GM19452 (cell line): Measurements from ENCODE around the gene ZBTB32.

Experiments used
- ATAC-seq: cut with Tn5 transposase; IDR thresholded peaks from one replicate; pipeline ENCODE4 v1.9.1; 2021; ENCODE audit not compliant: unreplicated experiment

The ZBTB32 gene

DNA sequence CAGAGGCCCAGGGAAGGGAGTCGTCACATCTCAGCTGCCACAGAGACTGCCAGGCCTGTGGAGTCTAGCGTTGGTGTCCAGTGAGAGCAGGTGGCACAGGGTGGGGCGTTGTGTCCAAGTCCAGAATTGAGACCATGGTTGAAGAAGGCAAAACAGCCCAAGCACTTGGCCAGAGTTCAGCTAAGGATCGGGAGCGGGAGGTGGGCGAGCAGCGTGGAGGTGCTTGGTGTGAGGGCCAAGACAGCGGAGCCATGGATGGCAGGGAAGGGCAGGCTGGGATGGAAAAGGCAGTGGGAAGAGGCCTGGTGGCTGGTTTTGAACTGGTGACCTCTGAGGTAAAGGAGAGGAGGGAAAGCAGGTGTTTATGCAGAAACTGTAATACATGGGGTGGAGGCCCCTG is 29.9 kb downstream of the ZBTB32 start:
- ATAC-seq: no peak

DNA sequence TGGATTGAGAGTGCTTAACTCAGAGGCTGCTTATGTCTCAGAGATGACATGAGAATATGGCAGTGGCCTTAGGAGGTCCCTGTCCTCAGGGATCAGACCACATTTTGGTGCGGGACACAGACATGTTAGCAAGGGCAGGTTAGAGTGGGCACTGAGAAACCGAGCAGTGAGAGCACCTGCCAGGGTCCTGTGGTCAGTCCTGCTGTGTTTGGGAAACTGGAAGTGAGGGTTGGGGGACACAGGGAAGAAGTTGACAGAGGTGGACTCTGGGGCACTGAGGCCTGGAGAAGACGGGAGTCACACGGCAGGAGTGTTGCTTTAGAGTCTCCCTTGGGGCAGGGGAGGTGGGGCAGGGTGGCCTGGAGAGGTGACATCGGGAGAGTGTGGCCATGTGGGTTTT is 30.5 kb downstream of the ZBTB32 start:
- ATAC-seq: no peak

DNA sequence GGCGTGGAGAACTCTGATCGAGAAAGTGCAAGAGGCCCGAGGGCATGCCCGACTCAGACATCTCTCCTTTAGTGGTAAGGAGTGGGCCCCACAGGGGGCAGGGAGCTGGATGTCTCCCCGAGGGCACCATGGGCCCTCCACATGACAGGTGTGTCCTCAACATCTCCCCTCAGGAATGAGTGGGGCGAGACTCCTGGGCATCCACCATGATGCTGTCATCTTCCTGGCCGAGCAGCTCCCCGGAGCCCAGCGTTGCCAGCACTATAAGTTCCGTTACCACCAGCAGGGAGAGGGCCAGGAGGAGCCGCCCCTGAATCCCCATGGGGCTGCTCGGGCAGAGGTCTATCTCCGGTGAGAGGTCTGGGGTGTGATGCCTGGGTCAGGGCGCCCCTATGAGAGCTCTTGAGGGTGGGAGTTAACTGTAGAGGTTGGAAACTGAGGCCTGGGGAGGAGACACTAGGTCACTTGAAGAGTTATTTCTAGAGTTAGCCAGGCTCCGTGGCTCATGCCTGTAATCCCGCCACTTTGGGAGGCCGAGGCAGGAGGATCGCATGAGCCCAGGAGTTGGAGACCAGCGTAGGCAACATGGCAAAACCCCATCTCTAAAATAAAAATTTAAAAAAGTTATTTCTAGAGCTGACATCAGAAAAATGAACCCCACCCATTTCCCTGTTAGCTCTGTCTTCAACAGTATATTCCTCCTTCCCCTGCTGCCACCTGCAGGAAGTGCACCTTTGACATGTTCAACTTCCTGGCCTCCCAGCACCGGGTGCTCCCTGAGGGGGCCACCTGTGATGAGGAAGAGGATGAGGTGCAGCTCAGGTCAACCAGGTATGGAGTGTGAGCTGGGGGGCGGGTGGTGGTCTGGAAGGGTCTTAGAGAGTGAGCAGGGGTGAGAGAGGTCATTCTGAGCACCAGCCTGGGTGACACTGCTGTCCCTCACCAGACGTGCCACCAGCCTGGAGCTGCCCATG is 32.8 kb downstream of the ZBTB32 start:
- no peak for ATAC-seq

DNA sequence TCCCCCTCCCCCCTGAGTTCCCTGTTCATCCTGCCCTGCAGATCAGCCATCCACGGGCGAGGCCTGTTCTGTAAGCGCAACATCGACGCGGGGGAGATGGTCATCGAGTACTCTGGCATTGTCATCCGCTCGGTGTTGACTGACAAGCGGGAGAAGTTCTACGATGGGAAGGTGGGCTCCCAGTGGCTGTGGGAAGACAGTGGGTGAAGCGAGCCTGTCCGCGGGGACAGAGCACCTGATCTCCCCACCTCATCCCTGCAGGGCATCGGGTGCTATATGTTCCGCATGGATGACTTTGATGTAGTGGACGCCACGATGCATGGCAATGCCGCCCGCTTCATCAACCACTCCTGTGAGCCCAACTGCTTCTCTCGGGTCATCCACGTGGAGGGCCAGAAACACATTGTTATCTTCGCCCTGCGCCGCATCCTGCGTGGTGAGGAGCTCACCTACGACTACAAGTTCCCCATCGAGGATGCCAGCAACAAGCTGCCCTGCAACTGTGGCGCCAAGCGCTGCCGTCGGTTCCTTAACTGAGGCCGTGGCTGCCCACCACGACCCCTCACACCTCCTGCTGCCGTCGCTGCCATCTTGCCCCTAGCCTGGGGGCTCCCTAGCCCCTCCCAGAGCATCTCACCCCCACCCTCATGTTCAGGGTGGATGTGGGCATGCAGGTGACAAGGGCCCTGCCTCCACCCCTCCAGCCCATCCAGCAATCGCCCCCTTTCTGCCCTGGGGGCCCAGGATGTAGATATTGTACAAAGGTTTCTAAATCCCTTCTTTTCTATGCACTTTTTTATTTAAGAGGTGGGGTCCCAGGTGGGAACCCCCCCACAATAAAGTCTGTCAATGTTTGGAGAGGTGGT is 33.9 kb downstream of the ZBTB32 start:
- no peak for ATAC-seq

DNA sequence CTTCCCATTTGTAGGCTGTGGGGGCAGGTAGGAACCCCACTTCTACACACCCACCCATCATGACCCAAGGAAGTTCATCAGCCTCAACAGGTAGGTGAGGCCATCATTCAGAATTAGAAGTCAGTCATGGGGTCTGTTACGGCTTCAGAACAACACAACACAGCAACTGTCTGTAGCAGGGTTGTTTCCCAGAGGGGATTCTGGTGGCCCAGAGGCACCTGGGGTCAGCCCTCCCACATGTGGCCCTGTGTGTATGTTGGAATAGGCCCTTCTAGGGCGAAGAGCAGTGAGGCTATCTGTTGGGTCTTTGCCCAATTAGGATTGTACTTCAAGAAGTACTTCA is 34.5 kb downstream of the ZBTB32 start:
- ATAC-seq: no peak

DNA sequence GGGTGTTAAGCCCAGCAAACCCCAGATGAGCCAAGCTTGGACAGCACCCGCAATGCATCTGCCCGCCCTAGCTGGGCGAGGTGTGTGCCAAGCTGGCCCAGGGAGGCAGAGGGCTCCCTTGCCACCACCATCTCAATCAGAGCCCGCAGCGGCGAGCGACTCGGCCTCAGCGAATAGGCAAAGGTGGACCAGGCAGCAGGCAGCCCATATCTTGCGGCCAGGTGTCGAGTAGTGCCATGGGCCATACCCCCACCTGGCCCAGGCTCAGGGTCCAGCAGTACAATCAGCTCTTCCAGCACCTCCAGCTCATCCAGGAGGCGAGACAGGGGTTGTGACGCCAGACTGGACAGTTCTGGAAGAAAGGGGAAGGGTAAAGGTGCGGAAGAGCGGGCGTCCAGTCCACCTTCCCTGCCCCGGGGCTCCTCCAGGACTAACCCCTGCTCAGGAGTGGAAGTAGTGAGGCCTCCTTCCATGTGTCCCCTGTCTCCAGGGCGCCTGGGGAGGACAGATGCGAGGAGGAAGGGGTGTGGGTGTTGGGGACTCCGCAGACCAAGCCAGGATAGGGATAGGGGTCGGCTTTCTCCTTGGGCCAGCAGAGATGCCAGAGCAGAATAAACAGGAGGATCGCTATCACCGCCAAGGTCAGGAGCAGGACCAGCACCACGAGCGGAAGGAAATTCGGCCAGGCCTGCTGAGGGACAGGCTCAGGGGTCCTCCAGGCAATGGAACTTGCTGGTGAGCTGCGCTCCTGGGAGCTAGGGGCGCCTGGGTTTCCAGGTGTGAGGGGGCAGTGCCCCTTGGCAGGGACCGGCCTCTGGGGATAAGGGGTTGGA is 35.1 kb downstream of the ZBTB32 start:
- ATAC-seq: no peak

DNA sequence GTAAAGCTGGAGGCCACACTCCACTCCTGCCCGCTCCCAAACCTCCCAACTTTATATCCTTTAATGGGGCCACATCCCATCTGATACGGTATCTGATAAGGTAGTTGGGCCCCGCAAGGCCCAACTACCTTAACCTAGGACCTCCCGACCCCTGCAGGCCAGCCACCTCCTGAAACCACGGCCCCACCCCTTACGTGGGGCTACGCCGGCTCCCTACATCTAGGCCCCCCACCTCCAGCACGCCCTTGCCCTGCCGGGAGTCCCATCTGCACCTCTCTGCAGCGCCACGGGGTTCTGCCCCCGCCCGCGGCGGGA is 35.7 kb downstream of the ZBTB32 start:
- ATAC-seq: no peak

DNA sequence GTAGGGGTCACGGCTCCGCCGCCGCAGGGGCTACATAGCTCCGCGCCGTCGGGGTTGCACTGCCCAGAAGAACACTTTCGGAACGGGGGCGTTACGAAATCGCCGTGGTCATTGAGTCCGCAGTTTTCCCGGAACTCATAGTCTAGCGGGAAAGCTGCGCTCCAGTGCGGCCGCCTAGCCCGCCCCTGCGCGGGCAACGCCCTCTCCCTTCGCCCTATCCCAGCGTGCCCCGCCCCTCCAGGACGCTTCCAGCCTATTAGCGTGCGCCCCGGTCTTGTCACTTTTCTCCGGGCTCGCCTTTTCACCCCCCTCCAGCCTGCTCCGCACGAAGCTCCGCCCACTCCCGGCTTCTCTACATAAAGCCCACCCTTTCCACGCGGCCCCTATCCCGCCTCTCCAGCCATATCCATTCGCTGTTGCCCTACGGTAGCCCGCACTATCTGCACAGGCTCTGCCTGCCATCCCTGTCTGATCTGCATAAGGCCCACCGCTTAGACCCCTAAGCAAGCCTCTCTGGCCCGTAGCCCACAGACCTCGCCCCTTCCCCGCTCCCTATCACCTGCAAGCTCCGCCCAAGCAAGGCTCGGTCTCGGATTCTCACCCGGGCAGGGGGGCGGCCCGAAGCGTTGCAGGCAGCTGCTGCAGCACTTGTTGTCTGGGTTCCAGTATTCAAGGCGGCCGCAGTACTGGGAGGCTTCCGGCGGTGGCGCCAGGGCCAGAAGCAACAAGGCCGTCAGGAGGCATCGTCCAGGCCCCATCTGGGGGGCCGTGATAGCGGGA is 36.3 kb downstream of the ZBTB32 start:
- ATAC-seq: peak; percentile 59

DNA sequence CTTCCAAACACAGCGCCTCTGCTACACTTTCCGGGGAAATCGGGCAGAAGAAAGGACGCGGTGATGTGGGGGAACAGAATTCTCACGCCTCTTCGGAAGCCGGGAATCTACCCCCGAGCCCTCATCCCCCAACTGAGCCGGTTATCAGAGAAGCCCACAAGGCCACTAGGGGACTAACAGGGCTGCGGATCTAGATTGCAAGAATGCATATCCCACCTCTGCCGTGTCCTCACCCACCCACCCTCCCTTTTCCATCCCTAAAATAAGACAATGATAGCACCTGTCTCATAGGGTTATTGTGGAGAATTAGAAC is 36.8 kb downstream of the ZBTB32 start:
- no peak for ATAC-seq

DNA sequence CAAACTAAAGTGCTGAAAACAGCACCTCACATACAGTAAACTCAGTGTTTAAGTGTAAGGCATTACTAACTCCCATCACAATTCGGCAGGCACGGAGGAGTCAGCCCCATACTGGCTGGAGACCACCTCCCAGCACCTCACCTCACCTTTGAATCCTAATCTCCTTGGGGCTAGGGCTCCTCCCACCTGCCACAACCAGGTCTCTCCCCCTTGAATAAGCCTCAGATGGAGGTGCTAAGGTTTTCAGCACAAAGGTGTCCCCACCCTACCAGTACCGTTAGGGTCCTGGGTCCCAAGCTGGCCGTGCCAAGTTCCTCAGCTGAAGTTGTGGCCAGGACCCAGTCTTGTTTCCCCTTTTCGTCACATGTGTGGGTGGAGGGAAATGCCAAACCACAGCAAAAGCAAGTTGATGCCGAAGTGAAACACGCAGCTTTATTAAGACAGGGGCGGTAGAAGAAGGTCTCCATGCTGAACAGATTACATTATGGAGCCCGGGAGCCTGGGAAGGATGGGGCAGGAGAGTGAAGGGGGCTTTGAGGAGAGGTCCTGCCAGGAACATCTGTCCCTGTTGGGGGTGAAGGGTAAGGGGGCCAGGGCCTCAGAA is 37.9 kb downstream of the ZBTB32 start, which contains the start of gene IGFLR1:
IGFLR1 (minus strand) TSS at position 332 of the 604 bp plus-strand sequence. CDS start 1,272 bp downstream, outside the sequence.
- no peak for ATAC-seq

DNA sequence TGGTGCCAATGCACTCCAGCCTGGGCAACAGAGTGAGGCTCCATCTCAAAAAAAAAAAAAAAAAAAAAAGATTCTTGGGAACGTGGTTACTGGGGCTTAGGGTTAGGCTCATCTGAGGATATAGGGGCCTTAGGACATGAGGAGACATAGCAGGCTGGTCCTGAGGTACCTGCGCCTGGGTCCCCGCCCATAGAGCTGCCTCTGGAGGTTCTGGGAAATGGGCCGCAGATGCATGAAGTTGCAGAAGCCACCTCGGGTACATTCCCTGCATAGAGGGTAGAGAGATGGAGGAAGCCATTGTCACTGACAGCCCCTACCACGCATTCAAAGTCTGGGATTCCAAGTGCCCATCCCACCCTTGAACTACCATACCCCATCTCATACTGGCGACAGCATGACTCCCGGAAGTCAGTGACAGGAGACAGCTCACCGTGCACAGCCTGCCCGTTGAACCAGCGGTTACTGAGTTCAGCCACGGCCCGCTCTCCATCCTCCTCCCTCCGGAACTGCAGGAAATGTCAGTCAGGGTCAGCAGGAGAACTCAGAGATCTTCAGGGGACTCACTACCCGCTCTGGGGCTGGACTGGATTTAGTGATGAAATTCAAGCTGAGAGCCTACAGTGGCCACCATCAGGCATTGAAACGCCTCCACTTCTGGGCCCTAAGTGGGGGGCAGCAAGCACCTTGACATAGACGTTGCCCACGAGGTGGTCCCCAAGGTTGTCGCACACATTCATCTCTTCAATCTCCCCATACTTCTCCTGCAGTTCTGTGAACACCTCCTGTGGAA is 39.5 kb downstream of the ZBTB32 start:
- ATAC-seq: no peak

DNA sequence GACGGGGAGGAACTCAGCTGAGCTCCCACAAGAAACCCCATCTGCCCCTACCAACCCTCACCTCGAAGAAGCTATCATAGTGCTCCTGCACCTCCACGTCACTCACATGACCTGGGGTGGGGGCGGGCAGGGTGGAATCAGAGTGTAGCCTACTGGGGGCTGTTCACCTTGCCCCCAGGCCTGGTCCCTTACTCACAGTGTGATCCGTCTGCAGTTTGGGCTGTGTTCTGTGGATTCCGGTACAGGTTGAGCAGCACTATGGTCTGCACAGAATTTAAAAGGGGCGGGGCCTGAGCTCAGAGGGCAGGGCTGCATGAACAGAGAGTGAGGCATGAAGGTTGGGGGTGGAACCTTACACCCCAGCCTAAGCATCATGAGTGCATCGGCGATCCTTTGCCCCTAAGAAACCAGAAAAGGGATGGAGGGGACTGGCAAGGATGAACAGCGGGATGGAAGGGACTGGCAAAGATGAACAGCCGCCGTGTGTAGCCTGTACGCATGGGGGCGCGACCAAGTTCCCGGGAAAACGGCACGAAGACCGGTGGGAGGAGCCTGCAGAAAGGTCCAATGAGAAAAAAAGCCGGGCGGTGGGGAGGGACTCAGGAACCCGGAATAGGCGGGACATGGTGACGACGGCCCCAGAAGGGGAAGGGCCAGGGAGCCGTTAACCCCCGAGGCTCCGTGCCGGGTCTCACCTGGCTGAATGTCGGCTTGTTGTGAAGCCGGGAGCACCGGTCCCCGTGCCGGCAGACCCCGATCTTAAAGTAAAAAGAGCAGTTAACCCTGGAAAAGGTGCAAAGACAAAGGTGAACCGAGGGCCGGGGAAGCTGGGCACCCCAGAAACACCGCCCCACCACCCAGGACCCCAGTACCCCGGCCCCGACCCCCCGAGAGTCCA is 40.3 kb downstream of the ZBTB32 start:
- peak; percentile 30 for ATAC-seq

DNA sequence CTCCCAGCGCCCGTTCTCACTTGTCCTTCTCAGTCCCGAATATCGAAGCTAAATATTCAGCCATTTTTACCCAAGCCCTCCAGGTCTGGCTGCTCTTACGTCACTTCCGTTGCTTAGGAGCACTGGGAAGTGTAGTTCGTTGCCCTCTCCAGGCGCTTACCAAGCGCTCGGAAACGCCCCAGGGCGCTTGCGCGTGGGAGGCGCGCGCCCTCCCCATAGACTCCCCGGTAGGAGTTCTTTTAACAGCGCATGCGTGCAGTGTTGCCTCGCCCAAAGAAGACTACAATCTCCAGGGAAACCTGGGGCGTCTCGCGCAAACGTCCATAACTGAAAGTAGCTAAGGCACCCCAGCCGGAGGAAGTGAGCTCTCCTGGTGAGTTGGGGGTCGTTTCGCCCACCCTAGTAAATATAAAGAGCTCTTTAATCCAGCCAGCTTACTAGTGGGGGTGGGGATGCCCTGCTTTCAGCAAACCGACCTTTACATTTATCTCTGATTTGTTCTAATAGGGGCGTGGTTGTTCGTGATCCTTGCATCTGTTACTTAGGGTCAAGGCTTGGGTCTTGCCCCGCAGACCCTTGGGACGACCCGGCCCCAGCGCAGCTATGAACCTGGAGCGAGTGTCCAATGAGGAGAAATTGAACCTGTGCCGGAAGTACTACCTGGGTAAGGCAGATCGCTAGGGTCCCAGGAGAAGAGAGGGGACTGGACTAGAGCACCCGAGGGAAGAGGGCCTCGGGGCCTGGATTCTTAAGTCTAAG is 41.1 kb downstream of the ZBTB32 start, which contains the start of the genes PSENEN and U2AF1L4:
PSENEN (plus strand) TSS at position 324 of the 759 bp plus-strand sequence; CDS start at position 604, 280 bp downstream.
U2AF1L4 (minus strand) TSS at position 91 of the 759 bp plus-strand sequence; CDS start at position 64, 27 bp downstream.
- ATAC-seq: peak; percentile 41

DNA sequence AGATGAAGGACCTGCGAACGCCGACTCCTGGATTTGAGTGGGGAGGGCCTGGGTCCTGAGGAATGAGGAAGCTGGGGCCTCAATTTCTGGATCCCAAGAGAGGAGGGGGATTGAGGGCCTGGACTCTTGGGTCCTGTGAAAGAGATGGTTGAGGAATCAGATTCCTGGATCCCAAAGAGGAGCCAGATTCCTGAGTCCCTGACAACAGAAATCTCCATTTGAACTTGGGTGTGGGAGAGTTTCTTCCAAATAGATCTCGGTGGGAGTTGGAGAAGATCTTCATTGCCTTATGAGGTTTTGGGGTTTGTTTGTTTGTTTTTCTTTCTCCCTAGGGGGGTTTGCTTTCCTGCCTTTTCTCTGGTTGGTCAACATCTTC is 41.7 kb downstream of the ZBTB32 start:
- no peak for ATAC-seq

DNA sequence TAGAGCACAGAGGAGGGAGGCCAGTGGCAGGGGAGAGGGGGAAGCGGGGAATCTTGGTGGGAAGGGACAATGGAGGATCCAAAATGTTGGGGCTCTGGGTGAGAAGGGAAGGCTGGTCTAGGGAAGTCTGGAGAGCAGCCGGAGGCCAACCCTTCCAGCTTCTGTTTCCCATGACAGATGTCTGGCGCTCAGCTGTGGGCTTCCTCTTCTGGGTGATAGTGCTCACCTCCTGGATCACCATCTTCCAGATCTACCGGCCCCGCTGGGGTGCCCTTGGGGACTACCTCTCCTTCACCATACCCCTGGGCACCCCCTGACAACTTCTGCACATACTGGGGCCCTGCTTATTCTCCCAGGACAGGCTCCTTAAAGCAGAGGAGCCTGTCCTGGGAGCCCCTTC is 42.2 kb downstream of the ZBTB32 start:
- ATAC-seq: no peak

DNA sequence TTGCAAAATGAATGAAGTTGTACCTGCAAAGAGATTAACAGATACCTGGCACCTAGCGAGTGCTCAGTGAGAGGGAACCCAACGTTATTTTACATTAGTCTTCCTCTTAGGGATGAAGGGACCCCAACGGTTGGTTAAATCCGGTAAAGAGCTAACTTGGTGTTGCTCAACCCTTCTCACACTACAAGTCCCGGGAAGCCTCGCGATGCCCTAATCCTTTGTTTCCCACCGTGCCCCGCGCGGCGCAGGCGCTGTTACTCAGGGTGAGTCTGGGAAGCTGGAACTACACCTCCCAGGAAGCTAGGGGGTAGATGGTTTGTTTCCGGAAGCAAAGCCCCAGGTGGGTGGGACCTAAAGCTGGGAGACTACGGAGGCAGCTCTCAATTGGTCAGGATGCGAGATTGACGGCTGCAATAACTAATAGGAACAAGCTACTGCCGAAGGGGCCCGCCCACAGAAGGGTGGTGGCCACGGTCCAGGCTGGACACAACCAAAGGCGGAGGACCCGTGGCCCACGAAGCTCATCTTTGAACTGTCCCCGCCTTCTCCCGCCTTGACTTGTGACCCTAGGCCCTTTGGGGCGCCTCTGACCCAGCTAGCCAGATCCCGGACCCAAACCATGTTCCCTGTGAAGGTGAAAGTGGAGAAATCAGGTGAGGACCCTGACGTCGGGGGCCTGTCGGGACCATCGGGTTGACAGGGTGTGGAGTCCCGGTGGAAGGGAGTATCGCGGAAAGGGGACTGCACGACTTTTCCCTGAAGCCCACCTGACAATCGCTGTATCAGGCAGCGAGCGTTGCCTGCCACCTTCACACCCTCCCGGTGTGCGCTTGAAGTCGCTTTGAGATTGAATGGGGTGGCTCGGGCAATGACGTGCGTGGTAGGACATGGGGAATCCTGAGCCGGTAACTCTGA is 44.0 kb downstream of the ZBTB32 start, which contains the start of gene LIN37:
LIN37 (plus strand) TSS at position 471 of the 915 bp plus-strand sequence; CDS start at position 620, 149 bp downstream.
- peak; percentile 59 for ATAC-seq
